Measurements from ENCODE around the gene TBCD.

DNA sequence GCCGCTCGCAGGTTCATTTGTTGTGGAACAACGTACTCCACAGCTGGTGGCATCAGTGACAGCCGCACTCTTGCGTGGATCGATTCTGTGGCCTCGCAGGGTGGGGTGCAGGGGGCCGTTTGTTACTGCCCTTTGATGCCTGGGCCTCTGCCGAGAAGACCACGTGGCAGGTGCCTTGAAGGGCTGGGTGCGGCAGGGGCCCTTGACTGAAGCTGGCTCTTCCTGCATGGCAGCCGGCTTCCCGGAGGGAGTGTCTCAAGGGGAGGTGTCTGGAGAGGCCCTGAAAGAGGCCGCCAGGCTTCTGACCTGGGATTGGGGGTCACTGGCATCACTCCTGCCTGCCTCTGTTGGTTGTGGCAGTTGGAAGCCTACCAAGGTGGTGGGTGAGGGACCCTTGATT lies 43.8 kb downstream of the TBCD start:
- TF ChIP-seq, protein P1, sequence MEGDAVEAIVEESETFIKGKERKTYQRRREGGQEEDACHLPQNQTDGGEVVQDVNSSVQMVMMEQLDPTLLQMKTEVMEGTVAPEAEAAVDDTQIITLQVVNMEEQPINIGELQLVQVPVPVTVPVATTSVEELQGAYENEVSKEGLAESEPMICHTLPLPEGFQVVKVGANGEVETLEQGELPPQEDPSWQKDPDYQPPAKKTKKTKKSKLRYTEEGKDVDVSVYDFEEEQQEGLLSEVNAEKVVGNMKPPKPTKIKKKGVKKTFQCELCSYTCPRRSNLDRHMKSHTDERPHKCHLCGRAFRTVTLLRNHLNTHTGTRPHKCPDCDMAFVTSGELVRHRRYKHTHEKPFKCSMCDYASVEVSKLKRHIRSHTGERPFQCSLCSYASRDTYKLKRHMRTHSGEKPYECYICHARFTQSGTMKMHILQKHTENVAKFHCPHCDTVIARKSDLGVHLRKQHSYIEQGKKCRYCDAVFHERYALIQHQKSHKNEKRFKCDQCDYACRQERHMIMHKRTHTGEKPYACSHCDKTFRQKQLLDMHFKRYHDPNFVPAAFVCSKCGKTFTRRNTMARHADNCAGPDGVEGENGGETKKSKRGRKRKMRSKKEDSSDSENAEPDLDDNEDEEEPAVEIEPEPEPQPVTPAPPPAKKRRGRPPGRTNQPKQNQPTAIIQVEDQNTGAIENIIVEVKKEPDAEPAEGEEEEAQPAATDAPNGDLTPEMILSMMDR (conservative IDR thresholded peaks at IDR 0.05 in 1 of 2, IDR thresholded peaks at IDR 0.05 in 1 of 2; ENCODE audit: low read depth in 1 of 2, low read length in 2 of 2): no peak
- TF ChIP-seq EZH2 (IDR thresholded peaks at IDR 0.05; ENCODE audit: low read length, missing control alignments): no peak

All from fibroblast of lung (primary cell).